ENCODE results near the gene HMCN2. TPM values are rescaled to one million over a fixed set of nuclear protein-coding genes. Genes with fewer than 3 reads are reported as not detected.

HMCN2 gene
- total and polyA plus RNA-seq, 2 experiments from 2014 or later = not detected

GRCh38 chr9:130283539-130284248, 18.1 kb downstream of the HMCN2 start:
- Histone ChIP-seq H3K27me3 (replicated peaks; ENCODE audit: insufficient read depth) (peaks cover 27% of the 10 kb centered on the region), H3K9me2 (ENCODE audit: insufficient read depth) (no peaks in the 10 kb centered on the region), H3K79me2 (ENCODE audit: insufficient read depth) (no peaks in the 10 kb centered on the region), H3K4me1 (ENCODE audit: insufficient read depth) (no peaks in the 10 kb centered on the region), H3K4me3 (no peak overlapping the region), H3K27ac (no peak overlapping the region), H3K9me3 (ENCODE audit: low read depth) (no peaks in the 10 kb centered on the region), H4K20me1 (ENCODE audit: insufficient read depth) (no peaks in the 10 kb centered on the region), H3K4me2 (ENCODE audit: unreplicated experiment) (no peak overlapping the region), H3F3A (ENCODE audit: insufficient read depth) (no peaks in the 10 kb centered on the region), H2AFZ (no peak overlapping the region), H3K9ac (no peak overlapping the region), H3K36me3 (ENCODE audit: low read depth) (no peaks in the 10 kb centered on the region)
- 28 to 36% methylated on average over 4 of the region's 4 CpGs for WGBS, 2 experiments (ENCODE audit: low coverage in 1 of 2, low lambda C conversion rate in 2 of 2, missing lambda C conversion rate in 2 of 2)
- in situ Hi-C loops (cut with MboI) = no loop called here
- TF ChIP-seq EZH2phosphoT487 (IDR thresholded peaks at IDR 0.05; ENCODE audit: insufficient read depth, low read depth) (no peak), EZH2 (IDR thresholded peaks at IDR 0.05; ENCODE audit: insufficient read depth, poor library complexity, severe bottlenecking) (no peak)
- DNase-seq = no peak

DNA sequence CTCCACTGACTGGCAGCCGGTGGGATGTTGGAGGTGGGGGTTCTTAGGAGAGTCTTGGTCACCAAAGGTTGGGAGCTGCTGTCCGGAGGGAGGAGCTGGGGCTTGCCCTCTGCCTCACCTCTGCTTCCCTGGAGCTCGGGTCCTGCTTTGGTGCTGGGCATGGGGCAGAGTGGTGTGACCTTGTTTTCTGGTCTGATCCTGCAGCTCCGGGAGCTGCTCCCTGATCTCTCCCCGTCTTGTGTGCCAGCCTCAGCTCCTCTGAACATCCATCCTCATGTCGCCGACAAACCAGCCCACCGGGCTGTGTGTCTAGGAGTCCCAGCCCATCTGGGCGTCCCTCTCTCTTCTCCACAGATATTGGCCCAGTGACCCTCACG, 18.7 kb downstream of the HMCN2 start:
- Histone ChIP-seq H3K27ac (no peak overlapping the region), H3K9me2 (ENCODE audit: insufficient read depth) (no peaks in the 10 kb centered on the region), H4K20me1 (ENCODE audit: insufficient read depth) (no peaks in the 10 kb centered on the region), H3K36me3 (ENCODE audit: low read depth) (no peaks in the 10 kb centered on the region), H3K9ac (no peak overlapping the region), H3F3A (ENCODE audit: insufficient read depth) (no peaks in the 10 kb centered on the region), H3K4me1 (ENCODE audit: insufficient read depth) (no peaks in the 10 kb centered on the region), H3K27me3 (replicated peaks; ENCODE audit: insufficient read depth) (peaks cover 33% of the 10 kb centered on the region), H2AFZ (no peak overlapping the region), H3K79me2 (ENCODE audit: insufficient read depth) (no peaks in the 10 kb centered on the region), H3K4me2 (ENCODE audit: unreplicated experiment) (no peak overlapping the region), H3K4me3 (no peak overlapping the region), H3K9me3 (ENCODE audit: low read depth) (no peaks in the 10 kb centered on the region)
- 50 to 51% methylated on average over 10 of the region's 10 CpGs for WGBS, 2 experiments (ENCODE audit: low coverage in 1 of 2, low lambda C conversion rate in 2 of 2, missing lambda C conversion rate in 2 of 2)
- DNase-seq = no peak
- in situ Hi-C loops (cut with MboI) = no loop called here
- no peak for TF ChIP-seq EZH2phosphoT487 (IDR thresholded peaks at IDR 0.05; ENCODE audit: insufficient read depth, low read depth)

DNA sequence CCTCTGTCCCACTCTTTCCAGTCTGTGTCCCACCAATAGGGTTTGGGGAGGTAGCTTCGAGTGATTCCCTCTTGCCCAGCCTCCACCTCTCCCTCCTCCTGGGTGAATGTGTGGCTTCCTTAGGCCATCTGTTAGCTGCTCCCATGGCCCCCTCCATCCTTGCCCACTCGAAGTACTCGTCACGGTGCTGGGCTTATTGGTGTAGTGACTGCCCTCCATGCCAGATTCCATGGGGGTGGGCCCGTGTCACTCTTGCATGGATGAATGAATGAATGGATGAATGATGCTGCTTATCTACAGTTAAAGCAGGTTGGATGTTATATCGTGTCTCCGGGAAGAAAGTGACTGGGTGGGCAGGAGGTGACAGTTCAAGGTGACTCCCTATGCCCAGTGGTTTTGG, 19.1 kb downstream of the HMCN2 start:
- Histone ChIP-seq H3K4me3 (no peak overlapping the region), H3K27ac (no peak overlapping the region), H3K9me3 (ENCODE audit: low read depth) (no peaks in the 10 kb centered on the region), H2AFZ (no peak overlapping the region), H3F3A (ENCODE audit: insufficient read depth) (no peaks in the 10 kb centered on the region), H3K79me2 (ENCODE audit: insufficient read depth) (no peaks in the 10 kb centered on the region), H3K36me3 (ENCODE audit: low read depth) (no peaks in the 10 kb centered on the region), H3K9me2 (ENCODE audit: insufficient read depth) (no peaks in the 10 kb centered on the region), H3K4me1 (ENCODE audit: insufficient read depth) (no peaks in the 10 kb centered on the region), H3K4me2 (ENCODE audit: unreplicated experiment) (no peak overlapping the region), H4K20me1 (ENCODE audit: insufficient read depth) (no peaks in the 10 kb centered on the region), H3K27me3 (replicated peaks; ENCODE audit: insufficient read depth) (peaks cover 37% of the 10 kb centered on the region), H3K9ac (no peak overlapping the region)
- DNase-seq = no peak
- WGBS, 2 experiments (ENCODE audit: low coverage in 1 of 2, low lambda C conversion rate in 2 of 2, missing lambda C conversion rate in 2 of 2) = 80% methylated on average over 7 of the region's 7 CpGs
- TF ChIP-seq EZH2phosphoT487 (IDR thresholded peaks at IDR 0.05; ENCODE audit: insufficient read depth, low read depth) (no peak), EZH2 (IDR thresholded peaks at IDR 0.05; ENCODE audit: insufficient read depth, poor library complexity, severe bottlenecking) (no peak)
- in situ Hi-C loops (cut with MboI) = no loop called here

- H3K36me3 ChIP-seq (ENCODE audit: low read depth) = no peaks in the 10 kb centered on the region
- H3F3A ChIP-seq (ENCODE audit: insufficient read depth) = no peaks in the 10 kb centered on the region
- H3K9me3 ChIP-seq (ENCODE audit: low read depth) = no peaks in the 10 kb centered on the region
- H3K4me1 ChIP-seq (ENCODE audit: insufficient read depth) = no peaks in the 10 kb centered on the region
- H3K4me3 ChIP-seq = no peak overlapping the region
- in situ Hi-C loops (cut with MboI) = no loop called here
- H3K4me2 ChIP-seq (ENCODE audit: unreplicated experiment) = no peak overlapping the region
- 56 to 60% methylated on average over 9 of the region's 9 CpGs for WGBS, 2 experiments (ENCODE audit: low coverage in 1 of 2, low lambda C conversion rate in 2 of 2, missing lambda C conversion rate in 2 of 2)
- TF ChIP-seq EZH2phosphoT487 (IDR thresholded peaks at IDR 0.05; ENCODE audit: insufficient read depth, low read depth) (no peak), EZH2 (IDR thresholded peaks at IDR 0.05; ENCODE audit: insufficient read depth, poor library complexity, severe bottlenecking) (no peak)
- no peaks in the 10 kb centered on the region for H3K9me2 ChIP-seq (ENCODE audit: insufficient read depth)
- H3K27me3 ChIP-seq (replicated peaks; ENCODE audit: insufficient read depth) = peaks cover 43% of the 10 kb centered on the region
- H3K9ac ChIP-seq = no peak overlapping the region
- H4K20me1 ChIP-seq (ENCODE audit: insufficient read depth) = no peaks in the 10 kb centered on the region
- H3K79me2 ChIP-seq (ENCODE audit: insufficient read depth) = no peaks in the 10 kb centered on the region
- H2AFZ ChIP-seq = no peak overlapping the region
- no peak for DNase-seq
- H3K27ac ChIP-seq = no peak overlapping the region
These were observed 19.7 kb downstream of the HMCN2 start for GRCh38 chr9:130285271-130285670.

Data from GM23248 (cell line).